ENCODE measurements around the gene DPAGT1. TPM values are rescaled to one million over a fixed set of nuclear protein-coding genes. Genes with fewer than 3 reads are reported as not detected.
A peak's percentile ranks its signal among the peaks of the same experiment; 100 is the strongest.

DPAGT1 gene
- total RNA-seq, 2 experiments from 2014 or later = 31.7 to 83.4 TPM

- Histone ChIP-seq H3K4me3 (ENCODE audit: low read depth, low read length, poor library complexity, severe bottlenecking) (peak overlapping the region; percentile 60), H3K4me2 (ENCODE audit: low read length) (peak overlapping the region; percentile 77), H3K79me2 (ENCODE audit: insufficient read depth, low read depth, low read length) (peaks cover 9% of the 10 kb centered on the region; the same call in 1 of the 2 replicates), H2AFZ (ENCODE audit: low read length) (peak overlapping the region; percentile 83), H3K36me3 (ENCODE audit: insufficient read depth, low read length) (peaks cover 11% of the 10 kb centered on the region; the same call in 1 of the 2 replicates), H3K4me1 (ENCODE audit: insufficient read depth, low read length, poor library complexity, severe bottlenecking) (peaks cover 15% of the 10 kb centered on the region), H3K9me2 (ENCODE audit: insufficient read depth, low read length) (no peaks in the 10 kb centered on the region), H3K27ac (ENCODE audit: low read depth, low read length, poor library complexity, severe bottlenecking) (no peak overlapping the region), H3K9me3 (ENCODE audit: low read length) (no peaks in the 10 kb centered on the region), H4K20me1 (ENCODE audit: insufficient read depth, low read length) (no peaks in the 10 kb centered on the region)
- no peak for TF ChIP-seq EZH2phosphoT487 (IDR thresholded peaks at IDR 0.05; ENCODE audit: borderline replicate concordance, low read depth, low read length)
- TF ChIP-seq, protein P1, sequence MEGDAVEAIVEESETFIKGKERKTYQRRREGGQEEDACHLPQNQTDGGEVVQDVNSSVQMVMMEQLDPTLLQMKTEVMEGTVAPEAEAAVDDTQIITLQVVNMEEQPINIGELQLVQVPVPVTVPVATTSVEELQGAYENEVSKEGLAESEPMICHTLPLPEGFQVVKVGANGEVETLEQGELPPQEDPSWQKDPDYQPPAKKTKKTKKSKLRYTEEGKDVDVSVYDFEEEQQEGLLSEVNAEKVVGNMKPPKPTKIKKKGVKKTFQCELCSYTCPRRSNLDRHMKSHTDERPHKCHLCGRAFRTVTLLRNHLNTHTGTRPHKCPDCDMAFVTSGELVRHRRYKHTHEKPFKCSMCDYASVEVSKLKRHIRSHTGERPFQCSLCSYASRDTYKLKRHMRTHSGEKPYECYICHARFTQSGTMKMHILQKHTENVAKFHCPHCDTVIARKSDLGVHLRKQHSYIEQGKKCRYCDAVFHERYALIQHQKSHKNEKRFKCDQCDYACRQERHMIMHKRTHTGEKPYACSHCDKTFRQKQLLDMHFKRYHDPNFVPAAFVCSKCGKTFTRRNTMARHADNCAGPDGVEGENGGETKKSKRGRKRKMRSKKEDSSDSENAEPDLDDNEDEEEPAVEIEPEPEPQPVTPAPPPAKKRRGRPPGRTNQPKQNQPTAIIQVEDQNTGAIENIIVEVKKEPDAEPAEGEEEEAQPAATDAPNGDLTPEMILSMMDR (conservative IDR thresholded peaks at IDR 0.05; ENCODE audit: low read length) = no peak
- BruUV-seq (replicated peaks) = TSS peak; percentile 97
- no peak for DNase-seq (ENCODE audit: low spot score)
- intact Hi-C loops (cut with micrococcal nuclease; ENCODE audit: unreplicated experiment) = loop anchor here (1.0 kb wide), 1 partner anchor 12 kb away; no protein-coding TSS in a partner anchor
- CTCF ChIA-PET (ENCODE audit: unreplicated experiment) = interaction anchor here (1.9 kb wide), 1 partner anchor 12 kb away, joined by 7 read pairs; no protein-coding TSS in a partner anchor
- POLR2A ChIA-PET = interaction anchor here (0.8 to 1.6 kb wide), 6 partner anchors 11 to 124 kb away, joined by 3 to 10 read pairs (median 4); partner anchors contain the start of gene C2CD2L
These were observed 19.0 kb upstream of the DPAGT1 start for GRCh38 chr11:119120639-119121007.

- no peak for DNase-seq (ENCODE audit: low spot score)
- CTCF ChIA-PET (ENCODE audit: unreplicated experiment) = no interaction called here
- Histone ChIP-seq H3K79me2 (ENCODE audit: insufficient read depth, low read depth, low read length) (peaks cover 9% of the 10 kb centered on the region; the same call in 1 of the 2 replicates), H3K9me2 (ENCODE audit: insufficient read depth, low read length) (no peaks in the 10 kb centered on the region), H3K9me3 (ENCODE audit: low read length) (no peaks in the 10 kb centered on the region), H3K4me1 (ENCODE audit: insufficient read depth, low read length, poor library complexity, severe bottlenecking) (peaks cover 15% of the 10 kb centered on the region), H3K36me3 (ENCODE audit: insufficient read depth, low read length) (peaks cover 13% of the 10 kb centered on the region; the same call in 1 of the 2 replicates), H3K27ac (ENCODE audit: low read depth, low read length, poor library complexity, severe bottlenecking) (no peak overlapping the region), H3K4me2 (ENCODE audit: low read length) (no peak overlapping the region), H2AFZ (ENCODE audit: low read length) (no peak overlapping the region), H4K20me1 (ENCODE audit: insufficient read depth, low read length) (no peaks in the 10 kb centered on the region), H3K4me3 (ENCODE audit: low read depth, low read length, poor library complexity, severe bottlenecking) (no peak overlapping the region)
- intact Hi-C loops (cut with micrococcal nuclease; ENCODE audit: unreplicated experiment) = no loop called here
- no peak for TF ChIP-seq EZH2phosphoT487 (IDR thresholded peaks at IDR 0.05; ENCODE audit: borderline replicate concordance, low read depth, low read length)
- TF ChIP-seq, protein P1 (conservative IDR thresholded peaks at IDR 0.05; ENCODE audit: low read length) = no peak
- POLR2A ChIA-PET = interaction anchor here (0.6 to 2.5 kb wide), 3 partner anchors 10 to 19 kb away, joined by 4 to 12 read pairs (median 8); partner anchors contain the start of gene C2CD2L
- no TSS peak for BruUV-seq (replicated peaks)
These were observed 17.3 kb upstream of the DPAGT1 start for GRCh38 chr11:119118946-119119345.

- no peaks in the 10 kb centered on the region for H4K20me1 ChIP-seq (ENCODE audit: insufficient read depth, low read length)
- H3K79me2 ChIP-seq (ENCODE audit: insufficient read depth, low read depth, low read length) = peaks cover 9% of the 10 kb centered on the region; the same call in 1 of the 2 replicates
- peaks cover 15% of the 10 kb centered on the region for H3K36me3 ChIP-seq (ENCODE audit: insufficient read depth, low read length)
- H3K9me3 ChIP-seq (ENCODE audit: low read length) = no peaks in the 10 kb centered on the region
- no peak overlapping the region for H3K4me2 ChIP-seq (ENCODE audit: low read length)
- no peak overlapping the region for H3K27ac ChIP-seq (ENCODE audit: low read depth, low read length, poor library complexity, severe bottlenecking)
- DNase-seq (ENCODE audit: low spot score) = no peak
- POLR2A ChIA-PET = interaction anchor here (0.7 to 2.5 kb wide), 3 partner anchors 9 to 63 kb away, joined by 3 to 12 read pairs (median 8); partner anchors contain the start of gene C2CD2L
- H2AFZ ChIP-seq (ENCODE audit: low read length) = no peak overlapping the region
- intact Hi-C loops (cut with micrococcal nuclease; ENCODE audit: unreplicated experiment) = no loop called here
- no peak for TF ChIP-seq EZH2phosphoT487 (IDR thresholded peaks at IDR 0.05; ENCODE audit: borderline replicate concordance, low read depth, low read length)
- TF ChIP-seq, protein P1 (conservative IDR thresholded peaks at IDR 0.05; ENCODE audit: low read length) = no peak
- peaks cover 15% of the 10 kb centered on the region for H3K4me1 ChIP-seq (ENCODE audit: insufficient read depth, low read length, poor library complexity, severe bottlenecking)
- CTCF ChIA-PET (ENCODE audit: unreplicated experiment) = interaction anchor here (0.6 kb wide), 1 partner anchor 11 kb away, joined by 3 read pairs; the partner anchor contains the start of gene C2CD2L
- no peak overlapping the region for H3K4me3 ChIP-seq (ENCODE audit: low read depth, low read length, poor library complexity, severe bottlenecking)
- BruUV-seq (replicated peaks) = no TSS peak
- no peaks in the 10 kb centered on the region for H3K9me2 ChIP-seq (ENCODE audit: insufficient read depth, low read length)
These were observed 16.6 kb upstream of the DPAGT1 start for GRCh38 chr11:119118227-119118626.
